HG02840 (cell line): Measurements from ENCODE around the gene TMEM250.

ENCODE experiments used
- ATAC-seq: cut with Tn5 transposase; IDR thresholded peaks from one replicate; pipeline ENCODE4 v1.9.1; 2021; ENCODE audit warnings: mild to moderate bottlenecking, moderate library complexity, moderate number of reproducible peaks; ENCODE audit not compliant: unreplicated experiment, low FRiP score

The TMEM250 gene

GRCh38 chr9:136098210-136098609 is 20.5 kb downstream of the TMEM250 start:
- ATAC-seq = no peak

- no peak for ATAC-seq
Observed at GRCh38 chr9:136096505-136097001, 22.1 kb downstream of the TMEM250 start.

- ATAC-seq = no peak
Observed at GRCh38 chr9:136095070-136096058, 23.3 kb downstream of the TMEM250 start, which contains the start of gene NACC2. Gene NACC2, minus strand, starts transcription at chr9:136095289. Its CDS starts 44,768 bp downstream, at chr9:136050521.

GRCh38 chr9:136093995-136094881 is 24.4 kb downstream of the TMEM250 start:
- ATAC-seq = no peak

DNA sequence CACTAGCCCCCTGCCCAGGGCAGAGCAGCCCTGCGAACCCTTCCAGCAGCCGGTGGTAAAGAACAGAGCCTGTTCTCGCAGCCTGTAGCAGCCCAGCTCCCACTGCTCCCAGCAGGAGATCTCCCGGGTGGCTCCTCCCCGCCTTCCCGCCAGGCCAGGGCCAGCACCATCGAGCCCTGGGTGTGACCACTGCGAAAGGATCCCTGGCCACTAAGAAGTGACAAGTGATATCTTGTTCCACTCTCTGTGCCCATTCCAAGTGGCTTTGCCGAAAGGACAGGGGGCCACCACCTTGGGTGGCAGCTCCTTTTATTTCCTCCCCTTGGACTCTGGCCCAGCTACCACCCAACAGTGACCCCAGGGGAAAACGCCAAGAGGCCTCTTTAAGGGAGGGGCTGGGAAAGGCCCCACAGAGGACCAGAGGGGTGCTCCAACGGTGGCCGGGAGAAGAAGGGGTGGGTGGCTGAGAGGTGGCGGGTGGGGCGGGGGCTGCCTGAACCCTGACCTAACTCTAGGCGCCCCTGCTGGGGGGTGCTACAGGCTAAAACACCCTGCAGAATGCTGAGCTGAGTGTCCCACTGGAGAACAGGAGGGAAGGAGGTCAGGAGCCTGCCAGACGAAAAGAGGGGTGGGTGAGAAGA is 25.2 kb downstream of the TMEM250 start:
- ATAC-seq = no peak

GRCh38 chr9:136092741-136093140 is 25.9 kb downstream of the TMEM250 start:
- ATAC-seq = no peak

- no peak for ATAC-seq
Observed at GRCh38 chr9:136092353-136092650, 26.4 kb downstream of the TMEM250 start.

GRCh38 chr9:136091582-136092352 is 26.9 kb downstream of the TMEM250 start:
- no peak for ATAC-seq

- no peak for ATAC-seq
Observed at GRCh38 chr9:136090768-136091581, 27.7 kb downstream of the TMEM250 start.

GRCh38 chr9:136090056-136090735 is 28.5 kb downstream of the TMEM250 start:
- ATAC-seq = no peak

- ATAC-seq = no peak
Observed at GRCh38 chr9:136089697-136090045, 29.0 kb downstream of the TMEM250 start.

DNA sequence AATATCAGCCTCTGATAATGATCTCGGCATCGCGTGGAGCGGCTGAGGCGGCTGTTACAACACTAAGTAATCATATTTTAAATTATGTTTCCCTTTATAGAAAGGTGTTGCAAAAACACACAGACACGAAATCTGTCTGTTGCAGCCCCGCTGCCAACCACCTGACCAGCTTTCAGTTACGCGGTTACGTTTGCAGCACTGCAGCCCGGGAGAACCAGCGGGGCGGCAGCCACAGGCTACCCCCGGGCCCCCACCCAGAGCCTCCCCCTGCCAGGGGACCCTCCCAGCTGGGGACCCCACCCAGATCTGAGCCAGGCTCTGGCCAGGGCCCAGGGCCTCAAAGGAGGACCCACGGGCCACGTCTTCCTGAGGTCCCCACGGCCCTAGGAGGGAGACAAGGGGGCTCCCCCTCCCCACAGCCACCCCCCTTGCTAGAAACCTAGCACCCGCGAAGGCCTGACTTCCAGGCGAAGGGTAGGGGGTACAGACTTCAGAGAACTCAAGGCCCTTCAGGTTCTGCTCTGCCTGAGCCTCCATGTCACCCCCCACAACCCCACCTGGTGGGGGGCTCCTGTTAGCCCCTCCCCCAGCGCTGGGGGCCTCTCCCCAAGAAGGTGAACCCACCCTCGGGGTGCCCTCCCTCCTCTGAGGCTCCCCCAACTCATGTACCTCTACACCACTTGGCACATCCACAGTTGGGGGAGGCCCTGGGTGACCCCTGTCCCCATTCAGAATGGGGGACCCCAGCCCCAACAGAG is 29.6 kb downstream of the TMEM250 start:
- no peak for ATAC-seq

DNA sequence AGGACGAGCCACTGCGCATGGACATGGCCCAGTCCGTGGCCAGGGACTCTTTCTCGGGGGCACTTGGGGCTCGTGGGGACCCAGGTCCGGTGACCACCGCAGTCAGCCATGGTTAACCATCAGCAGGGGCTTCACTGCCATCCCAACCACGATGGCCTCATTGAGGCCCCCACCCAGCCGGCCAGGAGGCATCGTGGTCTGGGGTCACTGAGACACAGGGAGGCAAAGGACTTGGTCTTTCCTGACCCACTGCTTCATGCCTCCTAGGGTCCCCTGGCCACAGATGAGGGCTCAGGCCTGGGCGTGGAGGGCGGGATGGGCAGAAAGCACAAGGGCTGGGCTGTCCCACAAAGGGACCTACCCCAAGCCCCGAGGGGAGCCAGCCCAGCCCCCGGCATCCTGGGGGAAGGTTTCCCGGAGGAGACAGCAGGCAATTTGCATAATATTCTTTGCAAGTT is 30.2 kb downstream of the TMEM250 start:
- ATAC-seq = no peak

GRCh38 chr9:136087741-136088480 is 30.8 kb downstream of the TMEM250 start:
- ATAC-seq = no peak

GRCh38 chr9:136086951-136087740 is 31.5 kb downstream of the TMEM250 start:
- ATAC-seq = no peak

- no peak for ATAC-seq
Observed at GRCh38 chr9:136086213-136086881, 32.3 kb downstream of the TMEM250 start.
